ENCODE results near the gene H2BK1.

GRCh38 chr7:151166629-151167196 lies 43.6 kb downstream of the H2BK1 start:
- TF ChIP-seq CTCF (IDR thresholded peaks at IDR 0.05) = no peak
- TF ChIP-seq ZFX (IDR thresholded peaks at IDR 0.05; ENCODE audit: borderline replicate concordance) = no peak

Data from 22Rv1 (cell line).